Fibroblast of lung (primary cell): ENCODE results near the gene NHLRC2. TPM values are rescaled to one million over a fixed set of nuclear protein-coding genes. Genes with fewer than 3 reads are reported as not detected.

ENCODE experiments used
- DNase-seq, 2 donors: peaks; one replicate each; pipeline versions ENCODE4 v3.0.0 to v3.0.0-alpha.2; 2010; ENCODE audit warnings: low read depth in 2 of 2
- H2AFZ ChIP-seq: 2 replicates; pipeline ENCODE4 v1.5.1; 2012; ENCODE audit warnings: low read length, control low read depth, inconsistent platforms
- H3K27ac ChIP-seq: 2 replicates; pipeline ENCODE4 v1.5.1; 2011; ENCODE audit warnings: low read length, control low read depth; ENCODE audit not compliant: insufficient read depth
- H3K27me3 ChIP-seq: 2 replicates; pipeline ENCODE4 v1.5.1; 2011; ENCODE audit warnings: mild to moderate bottlenecking, low read length; ENCODE audit not compliant: control insufficient read depth, insufficient read depth
- H3K36me3 ChIP-seq: 2 replicates; pipeline ENCODE4 v1.5.1; 2011; ENCODE audit warnings: low read length; ENCODE audit not compliant: control insufficient read depth, insufficient read depth
- H3K4me1 ChIP-seq: 2 replicates; pipeline ENCODE4 v1.5.1; 2011; ENCODE audit warnings: low read length; ENCODE audit not compliant: control insufficient read depth, insufficient read depth; ENCODE audit errors: extremely low read depth
- H3K4me2 ChIP-seq: 2 replicates; pipeline ENCODE4 v1.5.1; 2011; ENCODE audit warnings: low read length, control low read depth; ENCODE audit not compliant: insufficient read depth; ENCODE audit errors: extremely low read depth
- H3K4me3 ChIP-seq, 4 experiments: fragments of 200-600 bp in 1 of 4; sonication (generic) in 1 of 4; replicated peaks in 1 of 4; 2 replicates each; pipeline ENCODE4 v1.5.1; 2011 to 2016; ENCODE audit warnings: low read length in 4 of 4, low read depth in 3 of 4, mild to moderate bottlenecking in 3 of 4, control low read depth in 2 of 4, inconsistent platforms in 1 of 4, mixed read lengths in 1 of 4; ENCODE audit not compliant: insufficient read depth in 1 of 4; ENCODE audit errors: control extremely low read depth in 1 of 4
- H3K79me2 ChIP-seq: 2 replicates; pipeline ENCODE4 v1.5.1; 2012; ENCODE audit warnings: mild to moderate bottlenecking, low read length, inconsistent platforms; ENCODE audit not compliant: control insufficient read depth, insufficient read depth
- H3K9ac ChIP-seq: 2 replicates; pipeline ENCODE4 v1.5.1; 2011; ENCODE audit warnings: mild to moderate bottlenecking, low read length, control low read depth; ENCODE audit not compliant: insufficient read depth
- H3K9me3 ChIP-seq: 2 replicates; pipeline ENCODE4 v1.5.1; 2012; ENCODE audit warnings: low read depth, low read length; ENCODE audit not compliant: control insufficient read depth, insufficient read depth
- H4K20me1 ChIP-seq: 2 replicates; pipeline ENCODE4 v1.5.1; 2011; ENCODE audit warnings: low read length; ENCODE audit not compliant: control insufficient read depth, insufficient read depth; ENCODE audit errors: extremely low read depth
- CTCF ChIP-seq, 2 donors: IDR thresholded peaks in 1 of 2; conservative IDR thresholded peaks in 1 of 2; 1 replicate in 1 of 2; 2 replicates in 1 of 2; pipeline ENCODE4 v1.5.1; 2011 to 2012; ENCODE audit warnings: low read length in 2 of 2, control low read depth in 1 of 2, inconsistent platforms in 1 of 2, low read depth in 1 of 2, mild to moderate bottlenecking in 1 of 2
- EZH2 ChIP-seq: IDR thresholded peaks from 2 replicates; pipeline ENCODE4 v1.5.1; 2012; ENCODE audit warnings: low read length, control low read depth, mild to moderate bottlenecking; ENCODE audit errors: missing control alignments
- polyA plus RNA-seq, 2 donors: library from polyadenylated mRNA; depleted of rRNA in 1 of 2; stranded (reverse) in 1 of 2; unstranded in 1 of 2; fragments of >200 nt; gene quantifications; 2 replicates each; pipeline ENCODE4 v1.2.1, GENCODE V29; 2011 to 2012; ENCODE audit warnings: missing spikeins in 1 of 2
- total RNA-seq: library from RNA; depleted of rRNA; stranded (reverse); fragments of >200 nt; gene quantifications from 2 replicates; pipeline ENCODE4 v1.2.1, GENCODE V29; 2014

NHLRC2 gene
- total and polyA plus RNA-seq, 2 donors (not counting 1 experiment from before 2014, with no cell fraction given): 10.1 to 11.9 TPM

- Histone ChIP-seq H3K27me3 (no peaks in the 10 kb centered on the region), H3K4me2 (no peak overlapping the region), H3K9ac (no peak overlapping the region), H3K79me2 (peaks cover 35% of the 10 kb centered on the region), H3K36me3 (peaks cover 4% of the 10 kb centered on the region), H3K4me3 (no peak overlapping the region), H3K9me3 (no peaks in the 10 kb centered on the region), H4K20me1 (no peaks in the 10 kb centered on the region), H3K27ac (no peak overlapping the region), H2AFZ (no peak overlapping the region), H3K4me1 (peaks cover 2% of the 10 kb centered on the region)
- DNase-seq: no peak
- TF ChIP-seq CTCF (conservative IDR thresholded peaks at IDR 0.05 in 1 of 2, IDR thresholded peaks at IDR 0.05 in 1 of 2; ENCODE audit: low read depth in 1 of 2, low read length in 2 of 2) (no peak), EZH2 (no peak)
These were observed 4.8 kb downstream of the NHLRC2 start for GRCh38 chr10:113859261-113859660.

GRCh38 chr10:113865901-113866300, 11.4 kb downstream of the NHLRC2 start:
- Histone ChIP-seq H3K4me2 (no peak overlapping the region), H2AFZ (no peak overlapping the region), H3K9me3 (no peaks in the 10 kb centered on the region), H3K36me3 (peaks cover under 1% of the 10 kb centered on the region), H3K4me1 (no peaks in the 10 kb centered on the region), H3K4me3 (no peak overlapping the region), H4K20me1 (no peaks in the 10 kb centered on the region), H3K9ac (no peak overlapping the region), H3K27me3 (no peaks in the 10 kb centered on the region), H3K79me2 (peaks cover 1% of the 10 kb centered on the region), H3K27ac (no peak overlapping the region)
- TF ChIP-seq EZH2: no peak
- TF ChIP-seq CTCF (conservative IDR thresholded peaks at IDR 0.05 in 1 of 2, IDR thresholded peaks at IDR 0.05 in 1 of 2; ENCODE audit: low read depth in 1 of 2, low read length in 2 of 2): no peak
- DNase-seq: no peak

DNA sequence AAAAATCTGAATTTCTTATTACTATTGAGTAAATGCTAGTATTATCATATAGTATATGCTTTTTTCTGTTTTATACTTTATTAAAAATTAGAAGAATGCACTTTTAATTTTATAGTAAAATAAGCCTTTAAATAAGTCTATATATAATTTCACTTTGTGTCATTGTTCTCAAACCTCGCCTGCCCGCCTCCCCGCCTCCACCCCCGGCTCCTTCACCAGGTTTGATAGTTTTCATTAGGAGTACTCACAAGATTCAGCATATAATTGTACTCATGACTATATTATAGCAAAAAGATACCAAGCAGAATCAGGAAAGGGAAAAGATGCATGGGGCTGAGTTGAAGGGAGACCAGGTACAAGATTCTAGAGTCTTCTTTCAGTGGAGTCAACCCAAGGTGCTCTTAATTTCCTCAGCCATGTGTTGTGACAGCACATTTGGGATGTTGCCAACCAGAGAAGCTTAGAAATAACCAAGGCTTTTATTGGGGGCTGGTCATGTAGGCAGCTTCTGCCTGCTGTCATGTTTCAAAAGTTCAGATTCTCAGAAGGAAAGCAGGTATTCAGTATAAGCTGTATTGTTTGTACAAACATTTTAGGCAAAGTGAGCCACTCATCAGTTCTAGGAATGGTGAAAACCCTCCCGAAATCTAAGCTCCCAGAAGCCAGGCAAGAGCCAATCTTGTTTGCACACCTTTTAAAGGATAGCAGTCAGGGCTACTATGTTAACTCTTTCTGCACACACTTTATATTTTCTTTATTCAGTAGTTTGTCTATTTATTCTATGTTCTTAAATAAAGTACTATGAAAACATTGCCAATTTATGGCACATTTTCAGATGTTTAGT, 12.3 kb downstream of the NHLRC2 start:
- Histone ChIP-seq H3K79me2 (peaks cover 1% of the 10 kb centered on the region), H3K9ac (no peak overlapping the region), H2AFZ (no peak overlapping the region), H4K20me1 (no peaks in the 10 kb centered on the region), H3K4me3 (no peak overlapping the region), H3K4me2 (no peak overlapping the region), H3K9me3 (no peaks in the 10 kb centered on the region), H3K4me1 (no peaks in the 10 kb centered on the region), H3K27me3 (no peaks in the 10 kb centered on the region), H3K27ac (no peak overlapping the region), H3K36me3 (no peaks in the 10 kb centered on the region)
- DNase-seq: no peak
- TF ChIP-seq CTCF (conservative IDR thresholded peaks at IDR 0.05 in 1 of 2, IDR thresholded peaks at IDR 0.05 in 1 of 2; ENCODE audit: low read depth in 1 of 2, low read length in 2 of 2) (no peak), EZH2 (no peak)
